Caco-2 (cell line): ENCODE data around the gene CTSH. TPM values are rescaled to one million over a fixed set of nuclear protein-coding genes. Genes with fewer than 3 reads are reported as not detected.

Experiments used
- BruUV-seq: library from RNA; stranded (reverse); fragments of 400-500 nt; replicated peaks from 2 replicates; lab custom pipeline; 2021; lab: Mats Ljungman, UMichigan
- CTCF ChIA-PET: fragments of 300-600 bp; sonication (Branson Sonifier 250); formaldehyde crosslinking; loops from one replicate; lab custom pipeline; 2022; ENCODE audit warnings: antibody characterized with exemption; lab: Charles Lee
- POLR2A ChIA-PET: fragments of 300-600 bp; sonication (Branson Sonifier 250); formaldehyde crosslinking; loops from one replicate; lab custom pipeline; 2022; ENCODE audit warnings: antibody characterized with exemption; lab: Charles Lee
- DNase-seq, 2 experiments: peaks; one replicate each; pipeline versions ENCODE4 v3.0.0 to v3.0.0-alpha.2; 2020 to 2022
- H3K27me3 ChIP-seq: replicated peaks from 2 replicates; pipeline ENCODE4 v1.6.0; 2011; ENCODE audit warnings: low read length; ENCODE audit not compliant: control insufficient read depth, insufficient read depth
- H3K36me3 ChIP-seq: 2 replicates; pipeline ENCODE4 v1.5.1; 2011; ENCODE audit warnings: low read length; ENCODE audit not compliant: control insufficient read depth, insufficient read depth
- H3K4me1 ChIP-seq: fragments of 250-450 bp; sonication (Bioruptor Pico); 2 replicates; pipeline ENCODE4 v1.5.1; 2020; ENCODE audit warnings: mild to moderate bottlenecking
- H3K4me3 ChIP-seq: 2 replicates; pipeline ENCODE4 v1.5.1; 2011; ENCODE audit warnings: low read depth, mild to moderate bottlenecking, control low read depth, low read length
- H3K9me3 ChIP-seq: fragments of 250-450 bp; sonication (Bioruptor Pico); 2 replicates; pipeline ENCODE4 v1.5.1; 2020; ENCODE audit warnings: mild to moderate bottlenecking, moderate library complexity
- H3K27ac Mint-ChIP-seq: one replicate; pipeline ENCODE4 v1.8.0; 2022; ENCODE audit warnings: mixed read lengths; ENCODE audit not compliant: unreplicated experiment
- H3K27me3 Mint-ChIP-seq: one replicate; pipeline ENCODE4 v1.8.0; 2022; ENCODE audit warnings: mixed read lengths; ENCODE audit not compliant: insufficient read depth, unreplicated experiment
- H3K36me3 Mint-ChIP-seq: one replicate; pipeline ENCODE4 v1.8.0; 2022; ENCODE audit warnings: mild to moderate bottlenecking, mixed read lengths; ENCODE audit not compliant: insufficient read depth, unreplicated experiment
- H3K4me1 Mint-ChIP-seq: one replicate; pipeline ENCODE4 v1.8.0; 2022; ENCODE audit warnings: low read depth, mixed read lengths; ENCODE audit not compliant: unreplicated experiment
- H3K4me3 Mint-ChIP-seq: one replicate; pipeline ENCODE4 v1.8.0; 2022; ENCODE audit warnings: mild to moderate bottlenecking, moderate library complexity, mixed read lengths; ENCODE audit not compliant: unreplicated experiment
- H3K9me3 Mint-ChIP-seq: one replicate; pipeline ENCODE4 v1.8.0; 2022; ENCODE audit warnings: mixed read lengths; ENCODE audit not compliant: unreplicated experiment
- CTCF ChIP-seq, 2 experiments: fragments of 200-600 bp in 1 of 2; IDR thresholded peaks; 1 replicate in 1 of 2; 2 replicates in 1 of 2; pipeline versions ENCODE4 v1.5.1 to v1.8.0; 2011 to 2022; ENCODE audit warnings: antibody characterized with exemption in 1 of 2, control low read depth in 1 of 2, inconsistent platforms in 1 of 2, low read depth in 1 of 2, low read length in 1 of 2, mild to moderate bottlenecking in 1 of 2, moderate library complexity in 1 of 2; ENCODE audit not compliant: insufficient read depth in 1 of 2, severe bottlenecking in 1 of 2, unreplicated experiment in 1 of 2
- intact Hi-C: fragments of 100-400 bp; cut with micrococcal nuclease; formaldehyde crosslinking; loops from one replicate; pipeline ENCODE4 v1.10.0; 2022; ENCODE audit not compliant: unreplicated experiment
- total RNA-seq: library from RNA; stranded (reverse); gene quantifications from 2 replicates; pipeline ENCODE4 v1.2.3, GENCODE V29; 2022

Gene CTSH
- total RNA-seq, 1 experiment from 2014 or later: 183 TPM

- Mint-ChIP-seq H3K27me3 (no peaks in the 10 kb centered on the region), H3K36me3 (peaks cover 75% of the 10 kb centered on the region), H3K4me1 (no peaks in the 10 kb centered on the region), H3K4me3 (no peak overlapping the region), H3K27ac (peak overlapping the region; percentile 30), H3K9me3 (no peaks in the 10 kb centered on the region)
- no peak for DNase-seq
- no peaks in the 10 kb centered on the region for H3K27me3 ChIP-seq
- H3K4me1 ChIP-seq: no peaks in the 10 kb centered on the region
- no peaks in the 10 kb centered on the region for H3K9me3 ChIP-seq
- peaks cover 3% of the 10 kb centered on the region; the same call in 1 of the 2 replicates for H3K36me3 ChIP-seq
- no peak overlapping the region for H3K4me3 ChIP-seq
- TF ChIP-seq CTCF (IDR thresholded peaks at IDR 0.05; ENCODE audit: insufficient read depth in 1 of 2, low read depth in 1 of 2, low read length in 1 of 2, severe bottlenecking in 1 of 2, unreplicated experiment in 1 of 2): no peak
- ChIA-PET POLR2A (no interaction called here), CTCF (no interaction called here)
- intact Hi-C loops: no loop called here
- BruUV-seq: no TSS peak
Observed at GRCh38 chr15:78923480-78924360, 21.1 kb downstream of the CTSH start.

- no peaks in the 10 kb centered on the region for H3K4me1 Mint-ChIP-seq
- Histone ChIP-seq H3K4me3 (no peak overlapping the region), H3K36me3 (peaks cover 3% of the 10 kb centered on the region; the same call in 1 of the 2 replicates), H3K27me3 (no peaks in the 10 kb centered on the region), H3K9me3 (no peaks in the 10 kb centered on the region), H3K4me1 (no peaks in the 10 kb centered on the region)
- CTCF ChIA-PET: interaction anchor here (0.6 kb wide), 1 partner anchor 63 kb away, joined by 3 read pairs; no protein-coding TSS in a partner anchor
- no peaks in the 10 kb centered on the region for H3K9me3 Mint-ChIP-seq
- no peak overlapping the region for H3K27ac Mint-ChIP-seq
- POLR2A ChIA-PET: no interaction called here
- peaks cover 70% of the 10 kb centered on the region for H3K36me3 Mint-ChIP-seq
- TF ChIP-seq CTCF (IDR thresholded peaks at IDR 0.05; ENCODE audit: insufficient read depth in 1 of 2, low read depth in 1 of 2, low read length in 1 of 2, severe bottlenecking in 1 of 2, unreplicated experiment in 1 of 2): no peak
- intact Hi-C loops: no loop called here
- H3K4me3 Mint-ChIP-seq: no peak overlapping the region
- BruUV-seq: no TSS peak
- DNase-seq: no peak
- no peaks in the 10 kb centered on the region for H3K27me3 Mint-ChIP-seq
Observed at GRCh38 chr15:78923015-78923414, 21.8 kb downstream of the CTSH start.

GRCh38 chr15:78922527-78922926 lies 22.3 kb downstream of the CTSH start:
- ChIA-PET POLR2A (no interaction called here), CTCF (interaction anchor here (0.6 kb wide), 1 partner anchor 63 kb away, joined by 3 read pairs; no protein-coding TSS in a partner anchor)
- Histone ChIP-seq H3K4me3 (no peak overlapping the region), H3K36me3 (peaks cover 2% of the 10 kb centered on the region; the same call in 1 of the 2 replicates), H3K4me1 (peaks cover 3% of the 10 kb centered on the region; the same call in 1 of the 2 replicates), H3K9me3 (no peaks in the 10 kb centered on the region), H3K27me3 (no peaks in the 10 kb centered on the region)
- no peak for TF ChIP-seq CTCF (IDR thresholded peaks at IDR 0.05; ENCODE audit: insufficient read depth in 1 of 2, low read depth in 1 of 2, low read length in 1 of 2, severe bottlenecking in 1 of 2, unreplicated experiment in 1 of 2)
- Mint-ChIP-seq H3K4me3 (no peak overlapping the region), H3K9me3 (no peaks in the 10 kb centered on the region), H3K36me3 (peaks cover 65% of the 10 kb centered on the region), H3K4me1 (no peaks in the 10 kb centered on the region), H3K27me3 (no peaks in the 10 kb centered on the region), H3K27ac (no peak overlapping the region)
- no TSS peak for BruUV-seq
- intact Hi-C loops: no loop called here
- no peak for DNase-seq
